H1 (cell line): ENCODE measurements around the gene SH2D5.

Experiments
- CEBPB ChIP-seq: IDR thresholded peaks from 2 replicates; pipeline ENCODE4 v1.6.1; 2012; ENCODE audit warnings: low read depth, low read length
- CHD1 ChIP-seq: IDR thresholded peaks from 2 replicates; pipeline ENCODE4 v1.6.1; 2012; ENCODE audit warnings: low read depth, low read length, improper control_type of control experiment
- CHD2 ChIP-seq: IDR thresholded peaks from 2 replicates; pipeline ENCODE4 v1.6.1; 2012; ENCODE audit warnings: low read length, improper control_type of control experiment
- CTCF ChIP-seq, 3 experiments: IDR thresholded peaks; 1 replicate in 2 of 3; 2 replicates in 1 of 3; pipeline versions ENCODE4 v1.5.1 to v1.6.1; 2011; ENCODE audit warnings: low read length in 3 of 3, mild to moderate bottlenecking in 3 of 3, inconsistent platforms in 2 of 3, low read depth in 1 of 3, moderate library complexity in 1 of 3; ENCODE audit not compliant: insufficient read depth in 1 of 3; ENCODE audit errors: control extremely low read depth in 1 of 3
- EP300 ChIP-seq, 2 experiments: IDR thresholded peaks; 1 replicate in 1 of 2; 2 replicates in 1 of 2; pipeline ENCODE4 v1.6.1; 2011 to 2012; ENCODE audit warnings: low read depth in 2 of 2, low read length in 2 of 2, mild to moderate bottlenecking in 2 of 2, borderline replicate concordance in 1 of 2, inconsistent platforms in 1 of 2, moderate library complexity in 1 of 2
- JUND ChIP-seq: IDR thresholded peaks from 2 replicates; pipeline ENCODE4 v1.6.1; 2011; ENCODE audit warnings: mild to moderate bottlenecking, improper control_type of control experiment, low read length
- SAP30 ChIP-seq: fragments of 300-600 bp; sonication (generic); IDR thresholded peaks from 2 replicates; pipeline ENCODE4 v1.7.1; 2012; ENCODE audit warnings: low read length, moderate library complexity, mild to moderate bottlenecking, inconsistent platforms; ENCODE audit not compliant: insufficient read depth, insufficient replicate concordance
- SIX5 ChIP-seq: IDR thresholded peaks from 2 replicates; pipeline ENCODE4 v1.6.1; 2011; ENCODE audit warnings: mild to moderate bottlenecking, low read depth, low read length
- SRF ChIP-seq: IDR thresholded peaks from 2 replicates; pipeline ENCODE4 v1.6.1; 2011; ENCODE audit warnings: mild to moderate bottlenecking, low read depth, low read length, moderate library complexity
- ZNF274 ChIP-seq: IDR thresholded peaks from 2 replicates; pipeline ENCODE4 v1.7.0; 2012; ENCODE audit warnings: low read length, borderline replicate concordance; ENCODE audit errors: extremely low read depth

- TF ChIP-seq CTCF (IDR thresholded peaks at IDR 0.05; ENCODE audit: control extremely low read depth in 1 of 3, insufficient read depth in 1 of 3, low read depth in 1 of 3, low read length in 3 of 3) (no peak), SIX5 (no peak), SAP30 (no peak), CHD2 (no peak), EP300 (IDR thresholded peaks at IDR 0.05; ENCODE audit: borderline replicate concordance in 1 of 2, low read depth in 2 of 2, low read length in 2 of 2) (no peak), CHD1 (no peak), SRF (no peak), ZNF274 (no peak), JUND (no peak), CEBPB (no peak)
These were observed 49.8 kb downstream of the SH2D5 start for GRCh38 chr1:20682571-20683236.
